Measurements from ENCODE around the gene SEMA6B.

DNA sequence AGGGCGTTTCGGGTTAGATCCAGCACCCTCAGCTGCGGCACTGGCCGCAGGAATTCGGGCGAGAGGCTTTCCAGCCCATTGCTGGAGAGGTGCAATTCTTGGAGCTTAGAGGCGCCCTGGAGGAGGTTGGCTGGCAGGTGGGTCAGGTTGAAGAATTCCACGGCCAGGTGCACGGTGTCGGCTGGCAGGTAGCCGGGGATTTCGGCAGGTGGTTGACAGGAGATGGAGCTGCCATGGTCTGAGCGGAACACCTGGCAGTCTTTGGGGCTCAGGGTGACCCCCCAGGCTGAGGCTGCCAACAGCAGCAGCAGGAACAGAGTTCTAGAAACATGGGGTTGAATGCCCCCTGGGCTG lies 20.9 kb downstream of the SEMA6B start:
- TF ChIP-seq, protein P1, sequence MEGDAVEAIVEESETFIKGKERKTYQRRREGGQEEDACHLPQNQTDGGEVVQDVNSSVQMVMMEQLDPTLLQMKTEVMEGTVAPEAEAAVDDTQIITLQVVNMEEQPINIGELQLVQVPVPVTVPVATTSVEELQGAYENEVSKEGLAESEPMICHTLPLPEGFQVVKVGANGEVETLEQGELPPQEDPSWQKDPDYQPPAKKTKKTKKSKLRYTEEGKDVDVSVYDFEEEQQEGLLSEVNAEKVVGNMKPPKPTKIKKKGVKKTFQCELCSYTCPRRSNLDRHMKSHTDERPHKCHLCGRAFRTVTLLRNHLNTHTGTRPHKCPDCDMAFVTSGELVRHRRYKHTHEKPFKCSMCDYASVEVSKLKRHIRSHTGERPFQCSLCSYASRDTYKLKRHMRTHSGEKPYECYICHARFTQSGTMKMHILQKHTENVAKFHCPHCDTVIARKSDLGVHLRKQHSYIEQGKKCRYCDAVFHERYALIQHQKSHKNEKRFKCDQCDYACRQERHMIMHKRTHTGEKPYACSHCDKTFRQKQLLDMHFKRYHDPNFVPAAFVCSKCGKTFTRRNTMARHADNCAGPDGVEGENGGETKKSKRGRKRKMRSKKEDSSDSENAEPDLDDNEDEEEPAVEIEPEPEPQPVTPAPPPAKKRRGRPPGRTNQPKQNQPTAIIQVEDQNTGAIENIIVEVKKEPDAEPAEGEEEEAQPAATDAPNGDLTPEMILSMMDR (IDR thresholded peaks at IDR 0.05) = no peak
- TF ChIP-seq POLR2A (IDR thresholded peaks at IDR 0.05) (no peak), POLR2AphosphoS5 (IDR thresholded peaks at IDR 0.05) (no peak)

Data from breast epithelium (tissue), 3 donors.